ENCODE measurements around the gene CCPG1. TPM values are rescaled to one million over a fixed set of nuclear protein-coding genes. Genes with fewer than 3 reads are reported as not detected.
"Not testable (repeated sequence)": the region's sequence is repeated elsewhere in the genome, so short reads cannot be mapped to it uniquely, and the experiment has no call there.

Gene CCPG1
- total RNA-seq: 9.6 and 15.0 TPM in 2 replicates
- long read RNA-seq, full-length matches to known transcripts: 53 of 54 reads
- long read RNA-seq, partial matches to known transcripts: 1 of 54 reads
- long read RNA-seq, other reads (novel, unspliced or antisense): 0 of 54 reads

- Mint-ChIP-seq H3K4me3 (peak within 1 kb of the TSS; percentile 95), H3K27me3 (ENCODE audit: low read depth) (no peaks in the 10 kb centered on the region), H3K36me3 (ENCODE audit: low read depth) (no peaks in the 10 kb centered on the region), H3K4me1 (peaks cover 21% of the 10 kb centered on the region), H3K9me3 (no peaks in the 10 kb centered on the region), H3K27ac (ENCODE audit: unreplicated experiment) (peak within 1 kb of the TSS; percentile 99)
- DNase-seq (ENCODE audit: low read depth, low spot score): peak; percentile 89
- peak; percentile 79 for TF ChIP-seq CTCF (conservative IDR thresholded peaks at IDR 0.05)
These were observed at the start of gene CCPG1, which contains the start of gene PIERCE2 for GRCh38 chr15:55408012-55408928. Gene CCPG1 (minus strand): TSS chr15:55408359. CDS start chr15:55389424, 18,935 bp downstream. Gene PIERCE2 (plus strand): TSS chr15:55408495. CDS start chr15:55408769, 274 bp downstream.

- no peak for TF ChIP-seq CTCF (conservative IDR thresholded peaks at IDR 0.05)
- no peak overlapping the region for H3K27ac Mint-ChIP-seq (ENCODE audit: unreplicated experiment)
- H3K9me3 Mint-ChIP-seq: peaks cover 12% of the 10 kb centered on the region
- DNase-seq (ENCODE audit: low read depth, low spot score): no peak
- H3K4me1 Mint-ChIP-seq: no peaks in the 10 kb centered on the region
- H3K36me3 Mint-ChIP-seq (ENCODE audit: low read depth): peaks cover 38% of the 10 kb centered on the region
- H3K4me3 Mint-ChIP-seq: no peak overlapping the region
- H3K27me3 Mint-ChIP-seq (ENCODE audit: low read depth): no peaks in the 10 kb centered on the region
These were observed 49.4 kb upstream of the CCPG1 start for GRCh38 chr15:55457401-55458022.

GRCh38 chr15:55447030-55447394, 38.9 kb upstream of the CCPG1 start:
- not testable (repeated sequence) for DNase-seq (ENCODE audit: low read depth, low spot score); H3K4me1 Mint-ChIP-seq; H3K27me3 Mint-ChIP-seq (ENCODE audit: low read depth); H3K27ac Mint-ChIP-seq (ENCODE audit: unreplicated experiment); H3K9me3 Mint-ChIP-seq; H3K4me3 Mint-ChIP-seq
- H3K36me3 Mint-ChIP-seq (ENCODE audit: low read depth): peaks cover 31% of the 10 kb centered on the region

- not testable (repeated sequence) for H3K9me3 Mint-ChIP-seq; DNase-seq (ENCODE audit: low read depth, low spot score); H3K4me3 Mint-ChIP-seq; H3K27ac Mint-ChIP-seq (ENCODE audit: unreplicated experiment); H3K4me1 Mint-ChIP-seq; H3K27me3 Mint-ChIP-seq (ENCODE audit: low read depth)
- peaks cover 31% of the 10 kb centered on the region for H3K36me3 Mint-ChIP-seq (ENCODE audit: low read depth)
These were observed 38.3 kb upstream of the CCPG1 start for GRCh38 chr15:55446379-55447029.

- H3K36me3 Mint-ChIP-seq (ENCODE audit: low read depth): peaks cover 27% of the 10 kb centered on the region
- H3K4me1 Mint-ChIP-seq; H3K27ac Mint-ChIP-seq (ENCODE audit: unreplicated experiment); H3K27me3 Mint-ChIP-seq (ENCODE audit: low read depth); DNase-seq (ENCODE audit: low read depth, low spot score); H3K4me3 Mint-ChIP-seq; H3K9me3 Mint-ChIP-seq: not testable (repeated sequence)
These were observed 37.8 kb upstream of the CCPG1 start for GRCh38 chr15:55445936-55446335.

GRCh38 chr15:55443141-55443540, 35.0 kb upstream of the CCPG1 start:
- not testable (repeated sequence) for H3K4me1 Mint-ChIP-seq; H3K27me3 Mint-ChIP-seq (ENCODE audit: low read depth); H3K9me3 Mint-ChIP-seq; DNase-seq (ENCODE audit: low read depth, low spot score); H3K27ac Mint-ChIP-seq (ENCODE audit: unreplicated experiment); H3K4me3 Mint-ChIP-seq
- peaks cover 23% of the 10 kb centered on the region for H3K36me3 Mint-ChIP-seq (ENCODE audit: low read depth)

GRCh38 chr15:55434989-55435825, 27.0 kb upstream of the CCPG1 start:
- no peak for DNase-seq (ENCODE audit: low read depth, low spot score)
- H3K4me1 Mint-ChIP-seq: peaks cover 5% of the 10 kb centered on the region
- peak; percentile 72 for TF ChIP-seq CTCF (conservative IDR thresholded peaks at IDR 0.05)
- peaks cover 2% of the 10 kb centered on the region for H3K9me3 Mint-ChIP-seq
- H3K27ac Mint-ChIP-seq (ENCODE audit: unreplicated experiment): no peak overlapping the region
- H3K36me3 Mint-ChIP-seq (ENCODE audit: low read depth): peaks cover 2% of the 10 kb centered on the region
- no peak overlapping the region for H3K4me3 Mint-ChIP-seq
- H3K27me3 Mint-ChIP-seq (ENCODE audit: low read depth): no peaks in the 10 kb centered on the region
